Measurements from ENCODE around the gene AP4E1.
"Not testable (repeated sequence)": the region's sequence is repeated elsewhere in the genome, so short reads cannot be mapped to it uniquely, and the experiment has no call there.

Gene AP4E1

DNA sequence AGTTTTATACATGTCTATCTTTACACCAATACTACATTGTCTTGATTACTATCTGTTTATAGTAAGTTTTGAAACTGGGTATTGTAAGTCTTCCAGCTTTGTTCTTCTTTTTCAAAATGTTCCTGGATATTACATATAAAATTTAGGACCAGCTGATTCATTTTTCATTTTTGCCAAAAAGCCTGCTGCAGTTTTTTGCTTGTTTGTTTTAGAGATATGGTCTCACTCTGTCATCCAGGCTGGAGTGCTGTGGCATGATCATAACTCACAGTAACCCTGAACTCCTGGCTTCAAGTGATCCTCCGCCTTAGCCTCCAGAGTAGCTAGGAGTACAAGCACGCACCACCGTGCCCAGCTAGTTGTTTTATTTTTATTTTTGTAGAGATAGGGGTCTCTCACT, 20.4 kb upstream of the AP4E1 start:
- in situ Hi-C loops (cut with MboI; ENCODE audit: low sequenced_read_pairs, unreplicated experiment), result loop anchor here (10.0 kb wide), 1 partner anchor 203 kb away; the partner anchor contains the start of gene TRPM7
- TF ChIP-seq, protein P1, sequence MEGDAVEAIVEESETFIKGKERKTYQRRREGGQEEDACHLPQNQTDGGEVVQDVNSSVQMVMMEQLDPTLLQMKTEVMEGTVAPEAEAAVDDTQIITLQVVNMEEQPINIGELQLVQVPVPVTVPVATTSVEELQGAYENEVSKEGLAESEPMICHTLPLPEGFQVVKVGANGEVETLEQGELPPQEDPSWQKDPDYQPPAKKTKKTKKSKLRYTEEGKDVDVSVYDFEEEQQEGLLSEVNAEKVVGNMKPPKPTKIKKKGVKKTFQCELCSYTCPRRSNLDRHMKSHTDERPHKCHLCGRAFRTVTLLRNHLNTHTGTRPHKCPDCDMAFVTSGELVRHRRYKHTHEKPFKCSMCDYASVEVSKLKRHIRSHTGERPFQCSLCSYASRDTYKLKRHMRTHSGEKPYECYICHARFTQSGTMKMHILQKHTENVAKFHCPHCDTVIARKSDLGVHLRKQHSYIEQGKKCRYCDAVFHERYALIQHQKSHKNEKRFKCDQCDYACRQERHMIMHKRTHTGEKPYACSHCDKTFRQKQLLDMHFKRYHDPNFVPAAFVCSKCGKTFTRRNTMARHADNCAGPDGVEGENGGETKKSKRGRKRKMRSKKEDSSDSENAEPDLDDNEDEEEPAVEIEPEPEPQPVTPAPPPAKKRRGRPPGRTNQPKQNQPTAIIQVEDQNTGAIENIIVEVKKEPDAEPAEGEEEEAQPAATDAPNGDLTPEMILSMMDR (IDR thresholded peaks at IDR 0.05; ENCODE audit: borderline replicate concordance, control extremely low read depth, extremely low read depth, insufficient read depth, missing control alignments), result no peak
- DNase-seq (ENCODE audit: low spot score), result no peak

- TF ChIP-seq, protein P1 (IDR thresholded peaks at IDR 0.05; ENCODE audit: borderline replicate concordance, control extremely low read depth, extremely low read depth, insufficient read depth, missing control alignments), result no peak
- in situ Hi-C loops (cut with MboI; ENCODE audit: low sequenced_read_pairs, unreplicated experiment), result loop anchor here (10.0 kb wide), 1 partner anchor 205 kb away; the partner anchor contains the start of gene TRPM7
- DNase-seq (ENCODE audit: low spot score), result no peak
These were observed 18.9 kb upstream of the AP4E1 start for GRCh38 chr15:50889589-50889988.

GRCh38 chr15:50890751-50891150, 17.7 kb upstream of the AP4E1 start:
- DNase-seq (ENCODE audit: low spot score), result no peak
- in situ Hi-C loops (cut with MboI; ENCODE audit: low sequenced_read_pairs, unreplicated experiment), result no loop called here
- TF ChIP-seq, protein P1 (IDR thresholded peaks at IDR 0.05; ENCODE audit: borderline replicate concordance, control extremely low read depth, extremely low read depth, insufficient read depth, missing control alignments), result no peak

GRCh38 chr15:50891159-50891558, 17.3 kb upstream of the AP4E1 start:
- TF ChIP-seq, protein P1 (IDR thresholded peaks at IDR 0.05; ENCODE audit: borderline replicate concordance, control extremely low read depth, extremely low read depth, insufficient read depth, missing control alignments), result no peak
- in situ Hi-C loops (cut with MboI; ENCODE audit: low sequenced_read_pairs, unreplicated experiment), result no loop called here
- DNase-seq (ENCODE audit: low spot score), result no peak

GRCh38 chr15:50893976-50894375, 14.5 kb upstream of the AP4E1 start:
- in situ Hi-C loops (cut with MboI; ENCODE audit: low sequenced_read_pairs, unreplicated experiment), result no loop called here
- DNase-seq (ENCODE audit: low spot score), result no peak
- TF ChIP-seq, protein P1 (IDR thresholded peaks at IDR 0.05; ENCODE audit: borderline replicate concordance, control extremely low read depth, extremely low read depth, insufficient read depth, missing control alignments), result no peak

DNA sequence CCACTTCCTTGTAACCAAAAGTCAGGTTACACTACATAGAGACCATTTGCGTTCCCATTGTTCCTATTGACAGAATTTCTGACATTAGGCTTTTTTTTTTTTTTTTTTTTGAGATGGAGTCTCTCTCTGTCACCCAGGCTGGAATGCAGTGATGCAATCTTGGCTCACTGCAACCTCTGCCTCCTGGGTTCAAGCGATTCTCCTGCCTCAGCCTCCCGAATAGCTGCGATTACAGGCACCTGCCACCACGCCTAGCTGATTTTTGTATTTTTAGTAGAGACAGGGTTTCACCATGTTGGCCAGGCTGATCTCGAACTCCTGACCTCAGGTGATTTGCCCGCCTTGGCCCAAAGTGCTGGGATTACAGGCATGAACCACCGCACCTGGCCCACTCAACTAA, 7.1 kb upstream of the AP4E1 start:
- DNase-seq (ENCODE audit: low spot score); in situ Hi-C loops (cut with MboI; ENCODE audit: low sequenced_read_pairs, unreplicated experiment): not testable (repeated sequence)

DNA sequence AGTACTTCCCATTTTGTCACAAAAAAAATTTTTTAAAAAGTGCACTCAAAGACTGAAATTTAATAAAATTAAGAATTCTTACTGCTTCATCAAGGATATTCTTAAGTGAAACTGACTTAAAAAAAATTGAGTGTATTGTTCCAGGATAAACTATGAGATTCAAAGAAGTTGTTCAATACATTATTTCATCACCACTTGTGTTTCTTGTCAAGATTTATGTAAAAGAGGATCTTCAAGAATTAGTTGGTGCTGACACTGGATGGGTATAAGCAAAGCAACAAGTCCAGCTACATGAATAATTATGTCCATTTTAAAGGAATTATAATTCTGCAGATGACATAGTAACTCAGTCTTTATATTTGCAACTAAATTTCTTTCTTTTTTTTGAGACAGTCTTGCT, 4.3 kb upstream of the AP4E1 start:
- in situ Hi-C loops (cut with MboI; ENCODE audit: low sequenced_read_pairs, unreplicated experiment), result no loop called here
- no peak for DNase-seq (ENCODE audit: low spot score)

More for the DNA sequence above, 4.3 kb upstream of the AP4E1 start:
- TF ChIP-seq, protein P1 (IDR thresholded peaks at IDR 0.05; ENCODE audit: borderline replicate concordance, control extremely low read depth, extremely low read depth, insufficient read depth, missing control alignments), result no peak
